Parathyroid adenoma (tissue), 2 donors: ENCODE measurements around the gene RELN.

Experiments used
- H2AFZ ChIP-seq: fragments of 300-600 bp; sonication (generic); one replicate; pipeline ENCODE4 v1.7.0; 2017; ENCODE audit warnings: antibody characterized with exemption, mild to moderate bottlenecking
- H3K27ac ChIP-seq: fragments of 300-600 bp; sonication (generic); one replicate; pipeline ENCODE4 v1.7.0; 2017
- H3K27me3 ChIP-seq: fragments of 300-600 bp; sonication (generic); one replicate; pipeline ENCODE4 v1.7.0; 2017; ENCODE audit warnings: low read length; ENCODE audit not compliant: control insufficient read depth, insufficient read depth
- H3K36me3 ChIP-seq: fragments of 300-600 bp; sonication (generic); one replicate; pipeline ENCODE4 v1.7.0; 2017; ENCODE audit warnings: low read length; ENCODE audit not compliant: control insufficient read depth, insufficient read depth
- H3K4me1 ChIP-seq: fragments of 300-600 bp; sonication (generic); one replicate; pipeline ENCODE4 v1.7.0; 2017; ENCODE audit warnings: control low read depth
- H3K4me2 ChIP-seq: fragments of 300-600 bp; sonication (generic); one replicate; pipeline ENCODE4 v1.7.0; 2017; ENCODE audit warnings: low read length
- H3K4me3 ChIP-seq: fragments of 300-600 bp; sonication (generic); one replicate; pipeline ENCODE4 v1.7.0; 2017; ENCODE audit warnings: low read depth, low read length
- H3K79me2 ChIP-seq: fragments of 300-600 bp; sonication (generic); one replicate; pipeline ENCODE4 v1.7.0; 2017; ENCODE audit warnings: control low read depth
- H3K9ac ChIP-seq: fragments of 300-600 bp; sonication (generic); one replicate; pipeline ENCODE4 v1.7.0; 2017; ENCODE audit warnings: mild to moderate bottlenecking
- H3K9me3 ChIP-seq: fragments of 300-600 bp; sonication (generic); one replicate; pipeline ENCODE4 v1.7.0; 2017; ENCODE audit warnings: low read length; ENCODE audit not compliant: control insufficient read depth
- CTCF ChIP-seq: fragments of 300-600 bp; sonication (generic); IDR thresholded peaks from one replicate; pipeline ENCODE4 v1.7.0; 2017; ENCODE audit warnings: antibody characterized with exemption, mild to moderate bottlenecking
- donor health status: primary hyperparathyroidism.

RELN gene

GRCh38 chr7:103437623-103438022 lies 551.8 kb downstream of the RELN start:
- no peaks in the 10 kb centered on the region for H3K4me1 ChIP-seq
- no peaks in the 10 kb centered on the region for H3K36me3 ChIP-seq
- no peak overlapping the region for H3K4me2 ChIP-seq
- TF ChIP-seq CTCF, result no peak
- no peak overlapping the region for H3K27ac ChIP-seq
- no peak overlapping the region for H3K4me3 ChIP-seq
- H3K9ac ChIP-seq, result no peak overlapping the region
- H3K27me3 ChIP-seq, result no peaks in the 10 kb centered on the region
- no peak overlapping the region for H2AFZ ChIP-seq
- H3K9me3 ChIP-seq, result no peaks in the 10 kb centered on the region
- no peaks in the 10 kb centered on the region for H3K79me2 ChIP-seq

GRCh38 chr7:103432712-103433111 lies 556.7 kb downstream of the RELN start:
- H3K36me3 ChIP-seq, result no peaks in the 10 kb centered on the region
- no peak overlapping the region for H2AFZ ChIP-seq
- H3K9me3 ChIP-seq, result no peaks in the 10 kb centered on the region
- H3K4me2 ChIP-seq, result no peak overlapping the region
- H3K27ac ChIP-seq, result no peak overlapping the region
- no peaks in the 10 kb centered on the region for H3K79me2 ChIP-seq
- H3K27me3 ChIP-seq, result no peaks in the 10 kb centered on the region
- H3K4me3 ChIP-seq, result no peak overlapping the region
- H3K4me1 ChIP-seq, result no peaks in the 10 kb centered on the region
- no peak for TF ChIP-seq CTCF
- H3K9ac ChIP-seq, result no peak overlapping the region

GRCh38 chr7:103425177-103425576 lies 564.3 kb downstream of the RELN start:
- no peak for TF ChIP-seq CTCF
- no peaks in the 10 kb centered on the region for H3K27me3 ChIP-seq
- H3K36me3 ChIP-seq, result no peaks in the 10 kb centered on the region
- no peaks in the 10 kb centered on the region for H3K9me3 ChIP-seq
- H3K27ac ChIP-seq, result no peak overlapping the region
- H2AFZ ChIP-seq, result no peak overlapping the region
- H3K4me1 ChIP-seq, result no peaks in the 10 kb centered on the region
- no peak overlapping the region for H3K4me2 ChIP-seq
- H3K4me3 ChIP-seq, result no peak overlapping the region
- no peak overlapping the region for H3K9ac ChIP-seq
- no peaks in the 10 kb centered on the region for H3K79me2 ChIP-seq

GRCh38 chr7:103423467-103424179 lies 565.8 kb downstream of the RELN start:
- no peak overlapping the region for H3K27ac ChIP-seq
- no peak for TF ChIP-seq CTCF
- H3K9ac ChIP-seq, result no peak overlapping the region
- no peaks in the 10 kb centered on the region for H3K4me1 ChIP-seq
- no peaks in the 10 kb centered on the region for H3K27me3 ChIP-seq
- no peaks in the 10 kb centered on the region for H3K36me3 ChIP-seq
- no peak overlapping the region for H3K4me3 ChIP-seq
- no peaks in the 10 kb centered on the region for H3K79me2 ChIP-seq
- no peaks in the 10 kb centered on the region for H3K9me3 ChIP-seq
- H2AFZ ChIP-seq, result no peak overlapping the region
- H3K4me2 ChIP-seq, result no peak overlapping the region
